ENCODE measurements around the gene C11orf98.
"Not testable (repeated sequence)": the region's sequence is repeated elsewhere in the genome, so short reads cannot be mapped to it uniquely, and the experiment has no call there.

The C11orf98 gene

GRCh38 chr11:62680825-62681240 lies 15.8 kb upstream of the C11orf98 start:
- DNase-seq: peak; percentile 27

- peak; percentile 79 for DNase-seq
These were observed 14.0 kb upstream of the C11orf98 start, which contains the start of gene UBXN1 for GRCh38 chr11:62678770-62679696. Gene UBXN1, minus strand, starts transcription at chr11:62679073. Its CDS starts 150 bp downstream, at chr11:62678923.

- no peak for DNase-seq
These were observed 13.4 kb upstream of the C11orf98 start for GRCh38 chr11:62678433-62678769.

- DNase-seq: no peak
These were observed 12.7 kb upstream of the C11orf98 start for GRCh38 chr11:62677714-62678113.

GRCh38 chr11:62677156-62677555 lies 12.1 kb upstream of the C11orf98 start:
- no peak for DNase-seq

GRCh38 chr11:62676698-62677097 lies 11.7 kb upstream of the C11orf98 start:
- DNase-seq: no peak

GRCh38 chr11:62675415-62675814 lies 10.4 kb upstream of the C11orf98 start:
- DNase-seq: not testable (repeated sequence)

- DNase-seq: no peak
These were observed 8.2 kb upstream of the C11orf98 start for GRCh38 chr11:62673196-62673525.

GRCh38 chr11:62671608-62672389 lies 6.8 kb upstream of the C11orf98 start, which contains the start of the genes LBHD1 and UQCC3:
Gene LBHD1, minus strand, starts transcription at chr11:62672267. Its CDS starts 2,236 bp downstream, at chr11:62670031.
Gene UQCC3, plus strand, starts transcription at chr11:62671673. Its CDS starts 73 bp downstream, at chr11:62671746.
- peak; percentile 71 for DNase-seq

- no peak for DNase-seq
These were observed 6.2 kb upstream of the C11orf98 start for GRCh38 chr11:62671236-62671607.

GRCh38 chr11:62669420-62670161 lies 4.6 kb upstream of the C11orf98 start:
- no peak for DNase-seq

- no peak for DNase-seq
These were observed 2.5 kb upstream of the C11orf98 start for GRCh38 chr11:62667460-62667859.

- no peak for DNase-seq
These were observed 1.4 kb upstream of the C11orf98 start for GRCh38 chr11:62666259-62666926.

- peak; percentile 65 for DNase-seq
These were observed 719 bp upstream of the C11orf98 start for GRCh38 chr11:62665599-62666258.

- DNase-seq: peak; percentile 53
These were observed 470 bp downstream of the C11orf98 start for GRCh38 chr11:62664405-62665074.

GRCh38 chr11:62656796-62657429 lies 8.1 kb downstream of the C11orf98 start:
- DNase-seq: no peak

- no peak for DNase-seq
These were observed 10.7 kb downstream of the C11orf98 start for GRCh38 chr11:62654297-62654696.

- DNase-seq: no peak
These were observed 12.6 kb downstream of the C11orf98 start for GRCh38 chr11:62652161-62653006.

- DNase-seq: not testable (repeated sequence)
These were observed 14.7 kb downstream of the C11orf98 start for GRCh38 chr11:62650283-62650682.

GRCh38 chr11:62649486-62649885 lies 15.5 kb downstream of the C11orf98 start:
- DNase-seq: no peak
